Activated CD8-positive, alpha-beta memory T cell treated with anti-CD3 and anti-CD28 coated beads, Interleukin-2, amount 10 ng/mL, durations not matched to agents 7 days and 5 days (primary cell): Measurements from ENCODE around the gene BAX. TPM values are rescaled to one million over a fixed set of nuclear protein-coding genes. Genes with fewer than 3 reads are reported as not detected.

ENCODE experiments used
- ATAC-seq: fragments of 150-1000 bp; cut with Tn5 transposase; one replicate; pipeline ENCODE4 v1.10.0; 2021; ENCODE audit warnings: moderate library complexity
- CTCF ChIA-PET: fragments of 350-600 bp; sonication (Branson Sonifier 250); formaldehyde crosslinking; loops from one replicate; lab custom pipeline; 2021; ENCODE audit warnings: antibody characterized with exemption; lab: Charles Lee
- DNase-seq: peaks from one replicate; pipeline ENCODE4 v3.0.0-alpha.2; 2020
- H3K27ac Mint-ChIP-seq: one replicate; pipeline ENCODE4 v1.8.0; 2021; ENCODE audit warnings: mild to moderate bottlenecking, mixed read lengths
- H3K27me3 Mint-ChIP-seq: one replicate; pipeline ENCODE4 v1.8.0; 2021; ENCODE audit warnings: mixed read lengths
- H3K36me3 Mint-ChIP-seq: one replicate; pipeline ENCODE4 v1.8.0; 2021; ENCODE audit warnings: mild to moderate bottlenecking, mixed read lengths
- H3K4me1 Mint-ChIP-seq: one replicate; pipeline ENCODE4 v1.8.0; 2021; ENCODE audit warnings: mixed read lengths
- H3K4me3 Mint-ChIP-seq: one replicate; pipeline ENCODE4 v1.8.0; 2021; ENCODE audit warnings: mild to moderate bottlenecking, moderate library complexity, mixed read lengths
- H3K9me3 Mint-ChIP-seq: one replicate; pipeline ENCODE4 v1.8.0; 2022; ENCODE audit warnings: low read depth, mixed read lengths
- microRNA-seq: library from miRNA; unstranded; fragments of <30 nt; microRNA quantifications from one replicate; pipeline ENCODE4 v1.2.0, GENCODE V29; 2022
- total RNA-seq, 2 experiments: library from RNA; stranded (reverse); gene quantifications; one replicate each; pipeline ENCODE4 v1.2.3, GENCODE V29; 2021

The BAX gene
- total RNA-seq, 2 experiments from 2014 or later, result 359 to 377 TPM

- DNase-seq, result peak; percentile 81
- peak; percentile 84 for ATAC-seq
- H3K27me3 Mint-ChIP-seq, result no peaks in the 10 kb centered on the region
- peaks cover 25% of the 10 kb centered on the region for H3K4me1 Mint-ChIP-seq
- H3K36me3 Mint-ChIP-seq, result peaks cover 27% of the 10 kb centered on the region
- no peak overlapping the region for H3K27ac Mint-ChIP-seq
- no peaks in the 10 kb centered on the region for H3K9me3 Mint-ChIP-seq
- H3K4me3 Mint-ChIP-seq, result no peak overlapping the region
- CTCF ChIA-PET, result interaction anchor here (0.6 to 5.7 kb wide), 19 partner anchors 9 to 322 kb away, joined by 3 to 47 read pairs (median 5); partner anchors contain the start of genes DHDH, LHB and LIN7B
Measured at GRCh38 chr19:48999481-49000325, 45.0 kb downstream of the BAX start.

- H3K4me1 Mint-ChIP-seq, result peaks cover 6% of the 10 kb centered on the region
- peaks cover 33% of the 10 kb centered on the region for H3K36me3 Mint-ChIP-seq
- no peaks in the 10 kb centered on the region for H3K9me3 Mint-ChIP-seq
- no peaks in the 10 kb centered on the region for H3K27me3 Mint-ChIP-seq
- CTCF ChIA-PET, result interaction anchor here (0.7 to 2.8 kb wide), 2 partner anchors 11 to 14 kb away, joined by 4 to 10 read pairs; partner anchors contain the start of genes GYS1 and RUVBL2
- DNase-seq (no peak), ATAC-seq (no peak)
- H3K4me3 Mint-ChIP-seq, result no peak overlapping the region
- no peak overlapping the region for H3K27ac Mint-ChIP-seq
Measured at GRCh38 chr19:49004133-49004532, 49.5 kb downstream of the BAX start.

GRCh38 chr19:49004964-49005614 lies 50.4 kb downstream of the BAX start:
- H3K9me3 Mint-ChIP-seq, result no peaks in the 10 kb centered on the region
- DNase-seq, result no peak
- peaks cover 27% of the 10 kb centered on the region for H3K36me3 Mint-ChIP-seq
- H3K27me3 Mint-ChIP-seq, result no peaks in the 10 kb centered on the region
- ATAC-seq, result no peak
- H3K27ac Mint-ChIP-seq, result no peak overlapping the region
- CTCF ChIA-PET, result interaction anchor here (2.8 kb wide), 1 partner anchor 12 kb away, joined by 10 read pairs; the partner anchor contains the start of genes GYS1 and RUVBL2
- no peaks in the 10 kb centered on the region for H3K4me1 Mint-ChIP-seq
- H3K4me3 Mint-ChIP-seq, result no peak overlapping the region

GRCh38 chr19:49006905-49007304 lies 52.2 kb downstream of the BAX start:
- Mint-ChIP-seq H3K4me1 (no peaks in the 10 kb centered on the region), H3K27me3 (no peaks in the 10 kb centered on the region), H3K4me3 (no peak overlapping the region), H3K27ac (no peak overlapping the region), H3K36me3 (peaks cover 28% of the 10 kb centered on the region), H3K9me3 (no peaks in the 10 kb centered on the region)
- DNase-seq, result no peak
- no peak for ATAC-seq
- CTCF ChIA-PET, result interaction anchor here (2.0 to 4.1 kb wide), 2 partner anchors 8 to 108 kb away, joined by 4 to 25 read pairs; partner anchors contain the start of gene LIN7B

DNA sequence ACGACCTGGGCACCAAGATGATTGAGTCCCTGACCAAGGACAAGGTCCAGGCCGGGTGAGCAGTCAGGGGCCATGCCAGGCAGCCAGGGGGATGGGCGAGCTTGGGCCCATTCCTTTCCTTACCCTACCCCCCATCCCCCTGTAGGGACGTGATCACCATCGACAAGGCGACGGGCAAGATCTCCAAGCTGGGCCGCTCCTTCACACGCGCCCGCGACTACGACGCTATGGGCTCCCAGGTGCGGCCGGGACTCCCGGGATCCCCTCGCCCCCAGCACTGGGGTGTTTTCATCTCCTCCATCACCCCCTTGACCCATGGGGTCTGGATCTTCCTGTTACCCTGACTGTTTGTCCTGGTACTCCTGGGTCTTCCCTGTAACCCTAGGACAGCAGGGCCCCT lies 55.2 kb downstream of the BAX start:
- H3K9me3 Mint-ChIP-seq, result no peaks in the 10 kb centered on the region
- no peak overlapping the region for H3K27ac Mint-ChIP-seq
- ATAC-seq (no peak), DNase-seq (no peak)
- CTCF ChIA-PET, result interaction anchor here (0.8 to 4.1 kb wide), 5 partner anchors 8 to 271 kb away, joined by 3 to 25 read pairs (median 4); partner anchors contain the start of genes GYS1 and RUVBL2
- no peak overlapping the region for H3K4me3 Mint-ChIP-seq
- no peaks in the 10 kb centered on the region for H3K4me1 Mint-ChIP-seq
- peaks cover 25% of the 10 kb centered on the region for H3K36me3 Mint-ChIP-seq
- no peaks in the 10 kb centered on the region for H3K27me3 Mint-ChIP-seq

GRCh38 chr19:49010453-49010852 lies 55.8 kb downstream of the BAX start:
- peaks cover 19% of the 10 kb centered on the region for H3K36me3 Mint-ChIP-seq
- no peaks in the 10 kb centered on the region for H3K27me3 Mint-ChIP-seq
- no peaks in the 10 kb centered on the region for H3K9me3 Mint-ChIP-seq
- no peaks in the 10 kb centered on the region for H3K4me1 Mint-ChIP-seq
- CTCF ChIA-PET, result interaction anchor here (0.8 to 4.1 kb wide), 3 partner anchors 12 to 272 kb away, joined by 3 to 25 read pairs (median 4); no protein-coding TSS in a partner anchor
- ATAC-seq (no peak), DNase-seq (no peak)
- H3K4me3 Mint-ChIP-seq, result no peak overlapping the region
- H3K27ac Mint-ChIP-seq, result no peak overlapping the region

GRCh38 chr19:49011194-49011593 lies 56.5 kb downstream of the BAX start:
- DNase-seq (no peak), ATAC-seq (no peak)
- Mint-ChIP-seq H3K27me3 (no peaks in the 10 kb centered on the region), H3K9me3 (no peaks in the 10 kb centered on the region), H3K27ac (no peak overlapping the region), H3K4me3 (no peak overlapping the region), H3K36me3 (peaks cover 18% of the 10 kb centered on the region), H3K4me1 (no peaks in the 10 kb centered on the region)
- CTCF ChIA-PET, result interaction anchor here (1.3 kb wide), 1 partner anchor 45 kb away, joined by 3 read pairs; no protein-coding TSS in a partner anchor

Small RNA genes lying within 50 kb of the gene (microRNA-seq; reads per million reads assigned to microRNA genes)
- gene MIR6798, result not detected

Other genes starting within 250 kb of the BAX start
- gene MAMSTR, start 235.2 kb upstream of the BAX start, total RNA-seq, result 1 to 10 TPM; 1.0 to 1.1 TPM
- gene RASIP1, start 214.3 kb upstream of the BAX start, total RNA-seq, result not detected
- not detected for gene IZUMO1, start 208.0 kb upstream of the BAX start, total RNA-seq
- gene FUT1, start 202.2 kb upstream of the BAX start, total RNA-seq, result under 1 TPM; 0.06 to 0.09 TPM
- not detected for gene FGF21, start 199.4 kb upstream of the BAX start, total RNA-seq
- gene BCAT2, start 143.8 kb upstream of the BAX start, total RNA-seq, result 10 to 100 TPM; 46.7 to 54.6 TPM
- gene HSD17B14, start 118.4 kb upstream of the BAX start, total RNA-seq, result under 1 TPM; 0.38 to 0.59 TPM
- gene PLEKHA4, start 86.3 kb upstream of the BAX start, total RNA-seq, result 1 to 10 TPM; 2.2 to 5.6 TPM
- 10 to 100 TPM; 32.1 to 89.7 TPM for gene PPP1R15A, start 82.5 kb upstream of the BAX start, total RNA-seq
- gene TULP2, start 56.1 kb upstream of the BAX start, total RNA-seq, result under 1 TPM in 1 of 2 experiments, not detected in 1; 0.47 TPM
- gene NUCB1, start 54.6 kb upstream of the BAX start, total RNA-seq, result 100 to 1,000 TPM; 185 to 226 TPM
- 1 to 10 TPM in 1 of 2 experiments, under 1 TPM in 1; 0.96 to 1.1 TPM for gene DHDH, start 21.2 kb upstream of the BAX start, total RNA-seq
- gene FTL, start 10.4 kb downstream of the BAX start, total RNA-seq, result 1,000 to 10,000 TPM; 1,380 to 1,403 TPM
- gene GYS1, start 38.4 kb downstream of the BAX start, total RNA-seq, result 10 to 100 TPM; 44.0 to 65.5 TPM
- 100 to 1,000 TPM; 124 to 125 TPM for gene RUVBL2, start 39.0 kb downstream of the BAX start, total RNA-seq
- not detected for gene LHB, start 62.2 kb downstream of the BAX start, total RNA-seq
- gene CGB3, start 69.5 kb downstream of the BAX start, total RNA-seq, result not detected
- not detected for gene CGB2, start 77.0 kb downstream of the BAX start, total RNA-seq
- gene CGB1, start 82.0 kb downstream of the BAX start, total RNA-seq, result not detected
- gene CGB5, start 89.0 kb downstream of the BAX start, total RNA-seq, result not detected
- gene CGB8, start 94.2 kb downstream of the BAX start, total RNA-seq, result not detected
- gene CGB7, start 102.9 kb downstream of the BAX start, total RNA-seq, result not detected
- not detected for gene NTF4, start 109.9 kb downstream of the BAX start, total RNA-seq
- gene KCNA7, start 117.8 kb downstream of the BAX start, total RNA-seq, result not detected
- gene SNRNP70, start 130.6 kb downstream of the BAX start, total RNA-seq, result 100 to 1,000 TPM; 222 to 224 TPM
- gene LIN7B, start 159.5 kb downstream of the BAX start, total RNA-seq, result 1 to 10 TPM; 3.3 to 5.7 TPM
- 1 to 10 TPM; 1.6 to 1.8 TPM for gene C19orf73, start 164.3 kb downstream of the BAX start, total RNA-seq
- 1 to 10 TPM; 1.7 to 3.6 TPM for gene PPFIA3, start 164.7 kb downstream of the BAX start, total RNA-seq
- not detected for gene HRC, start 200.5 kb downstream of the BAX start, total RNA-seq
- gene TRPM4, start 202.9 kb downstream of the BAX start, total RNA-seq, result under 1 TPM in 1 of 2 experiments, not detected in 1; 0.14 TPM